GM21576 (cell line): ENCODE results near the gene PARD3B.

Experiments
- ATAC-seq: cut with Tn5 transposase; IDR thresholded peaks from one replicate; pipeline ENCODE4 v1.9.1; 2021; ENCODE audit warnings: mild to moderate bottlenecking, moderate library complexity; ENCODE audit not compliant: unreplicated experiment

Gene PARD3B

DNA sequence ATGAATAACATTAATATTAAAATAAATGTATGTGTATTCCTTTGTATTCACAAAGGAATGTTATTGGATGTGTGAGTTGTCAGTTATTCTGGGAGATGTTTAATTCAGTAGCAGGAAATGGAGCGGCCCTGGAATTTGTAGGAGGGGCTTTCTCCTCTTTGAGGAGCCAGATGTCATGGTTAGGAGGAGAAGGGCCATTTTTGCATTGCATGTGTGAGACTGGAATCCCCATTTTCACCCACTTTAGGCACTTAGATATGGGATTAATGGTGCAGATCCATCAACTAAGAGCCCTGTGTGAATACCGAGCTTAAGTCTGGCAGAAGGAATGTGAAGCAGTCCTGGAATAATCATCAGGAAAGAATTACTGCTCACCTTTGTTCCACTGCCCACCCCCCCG lies 439.2 kb downstream of the PARD3B start:
- no peak for ATAC-seq

DNA sequence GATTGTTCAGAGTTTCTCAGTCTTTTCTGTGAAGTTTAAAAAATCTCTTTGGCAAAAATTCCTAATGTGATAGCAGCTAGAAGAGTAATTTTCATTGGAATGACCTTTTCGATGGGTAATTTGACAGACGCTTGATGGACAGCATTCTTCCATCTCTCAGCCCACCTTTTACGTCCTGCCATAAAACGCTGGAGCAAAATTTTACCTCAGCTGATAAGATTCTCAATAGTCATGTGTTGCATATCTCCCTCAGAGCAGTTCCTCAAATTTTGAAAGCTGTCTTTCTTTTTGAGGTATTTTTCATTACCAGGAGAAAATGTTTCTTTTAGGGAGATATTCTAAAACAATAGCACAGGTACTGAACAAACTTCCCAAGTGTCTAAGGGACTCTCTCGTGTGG lies 441.4 kb downstream of the PARD3B start:
- no peak for ATAC-seq

DNA sequence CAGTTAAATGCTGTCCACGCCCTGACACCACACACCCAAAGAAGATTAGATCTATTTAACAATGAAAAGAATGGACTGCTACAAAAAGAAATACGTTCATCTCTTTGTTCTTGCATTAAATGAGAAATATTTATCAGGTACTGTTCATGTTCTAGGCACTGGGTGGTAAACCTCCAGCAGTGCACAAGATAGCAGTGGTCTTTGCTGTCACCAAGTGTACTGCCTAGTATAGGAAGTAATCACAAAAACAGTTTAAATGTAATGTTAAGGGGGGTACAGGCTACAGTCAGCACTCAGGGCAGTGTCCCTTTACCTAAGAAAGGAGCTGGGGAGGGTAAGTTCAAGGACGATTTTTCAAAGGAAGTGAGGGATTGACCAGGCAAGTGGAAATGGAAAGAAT lies 443.6 kb downstream of the PARD3B start:
- no peak for ATAC-seq

DNA sequence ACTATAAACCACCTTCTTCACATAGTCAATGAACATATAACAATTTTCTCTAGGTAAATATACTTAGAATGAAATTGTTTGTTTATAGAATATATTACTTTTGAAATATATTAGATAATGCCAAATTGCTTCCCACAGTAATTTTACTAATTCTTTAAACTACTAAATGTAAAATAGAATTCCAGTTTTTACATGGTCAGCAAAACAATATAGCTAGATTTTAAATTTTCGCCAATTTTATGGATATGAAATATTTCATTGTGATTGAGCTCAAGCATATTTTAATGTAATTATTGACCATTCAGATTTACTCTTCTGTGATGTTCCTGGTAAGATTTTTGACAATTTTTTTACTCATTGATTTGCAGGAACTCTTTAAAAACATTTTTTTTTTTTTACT lies 444.6 kb downstream of the PARD3B start:
- no peak for ATAC-seq

DNA sequence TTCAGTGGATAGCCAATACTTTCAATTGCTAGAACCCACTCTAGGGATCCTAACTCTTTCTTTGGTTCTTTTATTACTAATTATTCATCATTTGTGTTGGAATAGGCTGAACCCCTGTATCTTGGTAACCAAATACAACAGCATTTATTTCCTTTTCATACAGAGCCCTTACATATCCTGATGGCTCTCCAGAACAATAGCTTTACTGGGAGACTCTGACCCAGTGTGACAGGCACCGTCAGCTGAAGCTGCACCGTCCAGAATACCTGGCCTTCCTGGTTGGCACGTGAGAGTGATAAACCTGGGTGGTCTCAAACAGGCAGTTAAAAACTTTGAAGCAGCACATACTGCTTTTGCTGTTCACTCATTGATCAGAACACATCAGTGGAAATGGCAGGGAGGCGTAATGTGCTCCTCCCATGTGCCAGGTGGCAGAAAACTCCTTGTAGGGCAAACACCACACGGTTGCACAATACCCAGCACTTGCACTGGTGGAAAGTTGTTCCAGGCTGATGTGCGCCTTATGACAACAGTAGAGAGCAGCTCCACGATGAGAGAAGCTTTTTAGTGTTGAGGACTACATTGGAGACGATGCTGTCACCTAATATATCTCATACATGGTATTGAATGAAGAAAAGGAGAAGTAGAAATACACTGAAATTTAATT lies 456.2 kb downstream of the PARD3B start:
- no peak for ATAC-seq

DNA sequence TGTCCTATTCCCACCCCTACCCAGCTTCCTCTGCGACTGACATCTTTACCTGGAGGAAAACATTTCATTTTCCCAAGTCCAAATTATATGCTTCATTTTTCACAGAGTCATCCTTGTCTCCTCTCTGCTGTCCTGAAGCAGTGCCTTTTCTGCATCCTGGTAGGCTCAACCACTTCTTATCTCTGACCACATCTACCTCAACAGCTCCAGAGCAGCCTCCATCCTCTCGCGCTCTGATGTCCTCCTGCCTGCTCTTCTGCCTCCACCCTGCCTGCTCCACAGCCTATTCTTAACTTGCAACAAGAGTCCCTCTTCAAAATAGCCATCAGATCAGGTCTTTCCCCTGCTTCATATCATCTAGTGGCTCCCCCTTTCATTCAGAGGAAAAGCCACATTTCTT lies 457.1 kb downstream of the PARD3B start:
- ATAC-seq: no peak

DNA sequence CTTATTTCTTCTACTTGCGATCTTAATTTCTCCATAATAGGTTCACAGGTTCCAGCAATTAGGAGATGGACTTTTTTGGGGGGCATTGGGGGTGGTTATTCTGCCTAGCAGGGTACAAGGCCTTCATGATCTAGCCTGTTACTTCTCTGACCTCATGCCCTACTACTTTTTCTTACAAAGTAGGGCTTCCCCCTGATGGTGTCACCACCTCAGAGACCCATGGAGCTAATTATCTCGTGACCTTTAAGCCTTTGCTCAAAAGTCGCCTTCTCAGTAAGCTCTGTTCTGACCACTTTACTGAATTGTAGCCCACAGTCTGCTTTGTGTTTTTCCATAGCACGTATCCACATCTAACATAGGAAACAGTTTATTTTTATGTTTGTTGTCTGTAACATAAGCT lies 458.0 kb downstream of the PARD3B start:
- no peak for ATAC-seq

DNA sequence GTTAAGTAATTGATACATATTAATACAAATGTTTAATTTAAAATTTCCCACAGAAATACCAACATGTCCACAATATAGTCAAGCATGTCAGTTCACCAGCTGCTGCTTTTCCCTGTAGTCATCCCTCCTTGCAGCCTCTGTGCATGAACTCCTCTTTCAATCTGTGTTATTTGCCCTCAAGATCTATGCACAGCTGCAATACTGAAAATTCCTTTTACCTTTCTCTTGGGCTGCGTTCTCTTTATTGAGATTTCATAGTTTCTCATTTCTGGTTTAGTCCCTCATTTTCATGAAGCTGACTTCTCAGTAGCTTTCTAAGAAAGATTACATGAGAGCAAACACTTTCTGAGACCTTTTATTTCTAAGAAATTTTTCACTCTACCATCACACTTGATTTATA lies 464.9 kb downstream of the PARD3B start:
- no peak for ATAC-seq

DNA sequence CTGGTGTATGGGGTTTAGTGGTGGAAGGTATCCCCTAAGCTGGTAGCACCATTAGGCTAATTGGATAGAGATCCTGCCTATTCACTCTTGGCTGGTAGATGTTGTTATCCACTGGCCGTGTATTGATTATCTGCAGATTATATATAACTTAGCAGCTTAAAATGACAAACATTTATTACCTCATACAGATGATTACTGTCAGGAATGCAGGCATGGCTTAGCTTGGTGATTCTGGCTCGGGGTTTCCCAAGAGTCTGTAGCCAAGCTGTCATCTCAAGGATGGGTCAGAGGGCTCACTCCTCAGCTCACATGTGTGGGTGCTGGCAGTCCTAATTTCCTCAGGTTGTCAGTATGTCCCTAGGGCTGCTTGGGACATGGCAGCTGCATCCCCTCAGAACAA lies 465.8 kb downstream of the PARD3B start:
- no peak for ATAC-seq

DNA sequence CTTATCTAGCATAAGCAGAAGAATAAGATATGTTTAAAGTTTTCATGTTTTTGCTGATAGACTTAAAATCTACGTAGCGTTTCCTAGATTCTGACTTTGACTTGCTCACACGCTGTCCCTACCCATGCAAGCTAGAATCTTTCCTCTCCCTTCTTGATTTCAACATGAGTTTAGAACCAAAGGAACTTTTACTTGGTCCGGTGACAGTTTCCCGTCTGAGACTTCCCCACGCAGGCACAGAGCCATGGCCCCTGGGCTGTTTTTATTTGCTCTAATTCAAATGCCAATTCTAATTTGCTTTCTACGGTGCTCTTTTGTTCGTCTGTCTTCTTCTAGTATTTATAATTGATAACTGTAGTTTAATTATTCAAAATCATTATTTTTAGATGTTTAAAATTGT lies 467.7 kb downstream of the PARD3B start:
- no peak for ATAC-seq

DNA sequence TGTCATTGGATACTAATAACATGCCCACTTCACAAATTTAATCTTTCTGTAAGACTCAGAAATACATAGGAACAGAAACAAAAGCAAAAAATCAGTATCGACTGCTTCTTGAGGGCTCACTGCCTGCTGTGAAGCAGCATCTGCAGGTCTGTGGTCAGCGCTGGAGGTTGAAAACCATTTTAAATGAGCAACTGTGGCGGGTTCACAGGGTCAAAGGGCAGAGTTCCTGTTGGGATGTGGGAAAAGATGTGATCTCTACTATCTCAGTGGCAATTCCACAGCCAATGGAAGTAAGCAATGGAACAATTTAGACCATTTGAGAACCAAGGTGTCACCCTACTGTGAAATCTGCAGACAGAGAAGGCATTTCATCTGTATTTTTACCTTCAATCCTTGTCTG lies 468.3 kb downstream of the PARD3B start:
- no peak for ATAC-seq

DNA sequence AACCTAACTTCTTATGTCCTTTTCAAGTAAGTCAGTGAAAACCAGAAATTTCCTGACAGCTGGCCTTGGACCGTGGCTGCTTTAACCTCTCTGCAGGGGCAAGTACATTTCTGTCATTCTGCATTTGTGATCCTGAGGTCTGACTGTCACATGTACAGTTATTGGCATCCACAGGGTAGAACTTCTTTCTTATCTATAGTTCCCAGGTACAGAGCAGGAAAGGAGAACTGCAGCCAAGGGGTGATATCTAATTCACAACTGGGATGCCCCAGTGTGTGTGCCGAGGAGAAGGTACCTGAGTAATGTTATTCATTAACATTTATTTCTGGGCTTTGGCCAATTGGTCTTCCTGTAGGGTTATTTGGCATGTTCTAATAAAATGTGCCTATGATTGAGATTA lies 468.9 kb downstream of the PARD3B start:
- no peak for ATAC-seq

DNA sequence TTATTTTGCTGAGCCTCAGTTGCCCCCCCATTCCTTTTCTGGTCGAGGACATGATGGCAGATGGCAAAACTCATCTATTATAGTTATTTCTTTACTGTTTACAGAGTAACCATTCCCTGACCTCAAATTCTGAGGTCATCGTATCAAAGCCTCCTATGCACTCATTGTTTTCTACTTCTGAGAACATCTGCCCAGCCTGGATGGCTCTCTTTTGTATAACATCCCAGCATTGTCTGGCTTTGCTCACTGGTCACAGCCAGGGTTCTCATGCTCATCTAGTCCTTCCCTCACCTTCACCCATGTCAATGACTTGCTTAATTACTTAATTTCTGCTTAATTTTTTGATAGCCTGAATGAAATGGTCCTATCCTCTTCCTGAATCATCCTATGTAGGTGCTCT lies 472.1 kb downstream of the PARD3B start:
- ATAC-seq: no peak

DNA sequence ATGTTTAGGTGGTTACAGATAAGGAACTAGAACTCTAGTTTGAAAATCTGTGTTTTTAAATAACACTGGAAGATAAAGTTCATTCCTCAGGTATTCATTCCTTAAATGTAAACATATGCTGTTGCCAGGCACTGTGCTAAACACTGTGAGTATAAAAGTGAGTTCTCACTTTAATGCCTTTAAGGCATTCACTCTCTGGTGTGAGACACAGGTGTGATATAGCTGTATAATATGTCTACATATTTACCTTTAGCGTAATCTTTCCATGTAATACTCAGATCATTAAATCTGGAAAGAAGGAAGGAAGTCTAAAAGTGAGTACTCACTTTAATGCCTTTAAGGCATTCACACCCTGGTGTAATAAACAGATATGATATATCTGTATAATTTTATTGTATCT lies 472.6 kb downstream of the PARD3B start:
- ATAC-seq: no peak

DNA sequence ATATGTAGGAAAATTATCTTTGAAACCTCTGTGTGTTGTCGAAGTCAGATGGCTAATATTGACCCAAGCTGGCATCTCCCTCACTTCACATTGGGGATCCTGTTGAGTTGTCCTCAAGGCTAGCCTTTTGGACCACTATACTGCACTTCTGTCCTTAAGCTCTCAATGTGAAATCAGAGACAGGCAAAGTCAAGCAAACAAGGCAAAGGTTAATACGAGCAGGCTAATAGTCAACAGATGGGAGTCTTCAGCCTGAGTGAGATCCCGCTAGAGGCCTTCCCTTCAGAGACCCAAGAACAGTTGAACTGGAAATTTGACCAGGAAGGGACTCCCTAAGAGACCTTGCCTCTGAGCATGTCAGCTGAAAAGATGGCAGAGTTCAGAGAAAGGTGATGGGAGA lies 475.4 kb downstream of the PARD3B start:
- ATAC-seq: no peak

DNA sequence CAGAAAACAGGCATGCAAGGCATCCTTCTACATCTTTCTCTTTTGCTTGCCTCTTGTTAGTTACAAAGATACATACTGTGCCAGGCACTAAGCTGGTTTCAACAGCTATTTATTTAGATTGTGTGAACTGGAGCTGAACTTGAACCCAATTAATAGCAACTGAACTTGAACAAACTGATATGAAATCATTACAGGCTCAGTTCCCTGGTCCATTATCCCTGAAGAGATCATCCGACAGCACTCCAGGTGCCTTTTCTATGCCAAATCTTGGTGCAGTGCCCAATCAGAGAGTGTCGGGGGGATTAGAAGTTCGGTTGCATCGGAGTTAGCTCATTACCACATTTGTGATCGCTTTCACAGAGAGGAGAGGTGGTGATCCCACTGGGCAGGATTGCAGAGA lies 477.6 kb downstream of the PARD3B start:
- ATAC-seq: no peak

DNA sequence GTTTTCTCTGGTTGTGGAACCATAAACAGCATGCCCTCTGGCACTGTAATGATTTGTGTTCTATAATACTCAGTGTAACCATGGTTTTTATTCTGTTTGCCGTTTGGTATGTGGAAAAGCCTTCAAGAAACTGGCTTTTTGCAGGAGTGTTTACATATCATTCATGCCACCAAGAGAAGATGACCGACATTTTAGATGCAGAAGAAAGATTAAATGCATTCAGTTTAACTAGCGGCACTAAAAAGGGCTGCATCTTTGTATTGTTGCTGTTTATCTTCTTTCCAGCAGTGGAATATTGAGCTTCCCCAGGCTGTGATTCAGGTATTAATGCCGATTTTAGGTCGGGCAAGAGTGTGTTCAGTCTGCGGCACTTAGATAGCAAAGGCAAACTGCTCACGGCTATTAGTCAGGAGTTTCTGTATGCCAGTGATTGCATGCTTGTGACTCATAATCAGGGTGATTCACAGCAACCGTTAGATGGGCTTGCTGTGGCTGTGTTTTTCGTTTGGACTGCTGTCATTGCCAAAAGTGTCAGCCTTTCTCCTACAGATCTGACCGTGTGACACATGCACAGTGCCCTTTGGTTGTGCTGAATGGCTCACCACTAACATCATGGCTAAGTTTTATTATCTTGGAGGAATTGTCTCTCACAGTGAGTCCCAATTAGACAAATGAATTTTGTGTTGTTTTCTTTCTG lies 479.7 kb downstream of the PARD3B start:
- no peak for ATAC-seq

DNA sequence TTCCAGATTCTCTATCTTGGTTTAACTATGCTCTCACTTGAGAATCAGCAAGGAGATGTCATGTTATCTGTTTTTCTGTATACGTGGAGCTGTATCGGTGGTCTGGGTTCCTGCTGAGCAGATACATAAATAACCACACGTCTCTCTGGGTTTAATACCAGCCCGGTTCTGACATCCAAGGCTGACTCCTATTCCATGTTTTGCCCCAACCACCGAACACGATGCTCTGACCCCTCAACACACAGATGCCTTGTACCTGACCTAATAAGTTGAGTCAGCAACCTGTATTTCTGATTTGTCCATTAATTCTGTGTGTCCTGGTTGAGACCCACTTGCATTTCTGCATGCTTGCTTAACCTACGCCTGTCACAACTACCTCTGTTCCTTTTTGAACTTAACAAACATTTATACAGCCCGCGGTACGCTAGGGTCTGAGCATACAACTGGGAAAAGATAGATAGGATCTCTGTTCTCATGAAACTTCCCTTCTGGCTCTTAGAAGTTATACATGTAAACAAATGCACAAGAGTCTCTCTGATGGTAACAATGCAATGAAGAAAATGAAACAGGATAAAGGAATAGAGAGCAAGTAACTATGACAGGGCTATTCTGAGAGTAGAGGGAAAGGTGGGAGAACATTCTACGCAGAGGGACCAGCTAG lies 480.4 kb downstream of the PARD3B start:
- no peak for ATAC-seq

DNA sequence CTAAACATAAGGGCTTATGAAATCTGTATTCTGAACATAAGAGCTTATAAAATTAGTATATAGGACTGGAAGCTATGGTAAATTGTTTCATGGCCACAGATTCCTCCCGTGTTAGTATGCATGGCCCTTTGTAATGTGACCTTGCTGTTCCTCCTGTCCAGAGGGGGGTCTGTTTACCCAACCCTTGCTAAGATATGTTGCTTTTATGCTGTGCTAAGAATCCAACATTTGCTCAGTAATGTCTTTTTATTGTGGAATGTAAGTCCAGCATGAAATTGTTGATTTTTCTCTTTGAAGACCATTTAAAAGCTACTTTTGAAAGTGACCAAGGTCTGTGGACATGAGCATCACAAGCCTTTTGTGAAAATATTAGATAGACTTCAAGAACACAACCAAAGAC lies 485.4 kb downstream of the PARD3B start:
- no peak for ATAC-seq

DNA sequence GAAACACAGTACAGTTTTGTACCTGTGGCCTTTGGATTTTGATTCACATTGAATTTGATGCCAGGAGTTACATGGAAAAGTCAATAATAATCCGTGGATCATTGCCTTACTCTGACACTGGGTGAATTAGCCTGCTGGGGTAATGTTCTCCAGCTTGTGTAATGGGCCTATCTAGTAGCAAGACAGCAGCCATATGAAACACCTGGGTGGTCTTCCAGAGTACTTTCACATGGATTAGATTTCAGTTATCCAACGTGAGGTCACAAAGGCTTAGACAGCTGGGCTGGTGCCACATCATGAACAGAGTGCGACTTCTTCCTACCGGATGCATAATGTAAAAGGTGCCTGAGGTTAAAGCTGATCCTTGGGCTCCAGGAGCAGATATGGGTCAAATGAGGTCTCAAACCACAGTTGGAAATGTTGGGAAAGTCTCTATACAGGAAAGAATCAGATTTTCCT lies 486.8 kb downstream of the PARD3B start:
- no peak for ATAC-seq

DNA sequence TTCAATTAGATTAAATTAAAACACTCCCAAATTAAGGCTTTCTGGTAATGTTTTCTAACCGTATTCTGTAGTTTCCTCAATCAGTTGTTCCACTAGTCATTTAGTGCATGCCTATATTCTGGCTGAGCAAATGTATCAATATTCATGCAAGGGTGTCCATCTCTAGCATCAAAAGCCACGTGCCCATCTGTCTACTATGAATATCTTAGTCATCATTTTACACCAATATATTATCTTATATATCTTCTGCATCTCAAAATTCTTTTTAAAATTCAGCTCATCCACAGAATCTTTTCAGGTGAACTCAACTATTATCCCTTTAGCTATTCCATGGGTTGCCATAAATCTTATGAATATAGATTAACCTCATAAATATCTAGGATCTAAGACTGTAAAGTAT lies 488.2 kb downstream of the PARD3B start:
- no peak for ATAC-seq

DNA sequence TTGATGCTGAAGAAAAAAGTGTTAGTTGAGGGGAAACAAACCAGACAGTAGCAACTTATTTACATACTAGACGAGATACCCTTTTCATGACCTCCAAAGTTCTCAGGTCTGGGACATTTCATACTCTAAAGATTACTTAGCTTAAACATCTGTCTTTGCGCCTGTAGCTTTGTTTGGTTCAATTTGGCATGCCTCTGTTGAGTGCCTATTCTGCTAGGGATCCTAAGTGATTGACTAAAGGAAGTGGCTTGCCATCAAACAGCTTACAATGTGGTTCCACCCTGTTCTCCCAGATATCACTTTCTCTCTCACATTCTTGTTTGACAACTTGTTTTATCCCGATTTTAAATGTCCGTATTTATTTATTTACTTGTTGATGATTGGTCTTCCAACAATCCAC lies 488.8 kb downstream of the PARD3B start:
- no peak for ATAC-seq
